ENCODE results near the gene ADGRV1.

- no peak for TF ChIP-seq REST (IDR thresholded peaks at IDR 0.05; ENCODE audit: insufficient read depth in 1 of 2, low read depth in 2 of 2, low read length in 2 of 2)
- TF ChIP-seq SIN3A (IDR thresholded peaks at IDR 0.05; ENCODE audit: borderline replicate concordance, insufficient read depth, low read length) = no peak
- TF ChIP-seq FOXP2 (optimal IDR thresholded peaks at IDR 0.05; ENCODE audit: borderline replicate concordance, extremely low read depth, extremely low read length, insufficient read depth) = no peak
Observed at GRCh38 chr5:91092859-91093783, 534.5 kb downstream of the ADGRV1 start.

Measured in PFSK-1 (cell line).